ENCODE measurements around the gene RBM14.
A peak's percentile ranks its signal among the peaks of the same experiment; 100 is the strongest.

RBM14 gene

DNA sequence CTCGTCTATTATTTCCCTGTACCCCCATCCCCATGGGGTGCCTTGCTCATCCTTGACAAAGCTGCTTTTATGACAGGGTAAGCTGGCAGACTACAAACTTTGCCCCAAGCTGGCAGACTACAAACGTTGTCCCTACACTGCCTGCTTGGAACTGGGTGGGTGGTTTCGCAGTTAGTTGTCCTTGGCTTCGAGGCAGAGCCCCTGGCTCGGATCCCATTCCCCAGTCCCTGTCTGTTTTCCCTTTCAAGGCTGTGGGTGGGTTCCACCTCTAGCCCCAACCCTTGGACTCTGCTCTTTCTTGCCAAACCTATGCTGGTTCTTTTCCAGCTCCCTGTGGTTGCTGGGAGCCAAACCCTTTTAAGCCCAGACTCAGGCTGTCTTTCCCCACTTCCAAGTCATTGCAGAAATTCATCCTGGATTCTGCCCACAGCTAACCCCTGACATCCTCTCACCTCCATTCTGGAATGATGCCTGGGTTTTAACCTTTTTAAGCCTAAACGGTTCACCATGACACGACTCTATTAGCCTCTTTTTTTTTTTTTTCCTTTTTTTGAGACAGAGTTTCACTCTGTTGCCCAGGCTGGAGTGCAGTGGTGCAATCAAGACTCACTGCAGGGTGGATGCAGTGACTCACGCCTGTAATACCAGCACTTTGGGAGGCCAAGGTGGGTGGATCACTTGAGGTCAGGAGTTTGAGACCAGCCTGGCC lies 9.2 kb upstream of the RBM14 start:
- no peak for TF ChIP-seq JUND (IDR thresholded peaks at IDR 0.05; ENCODE audit: low read depth)
- in situ Hi-C loops (cut with HindIII; ENCODE audit: low pct_unique_long_range_greater_than_20kb, low sequenced_read_pairs), result no loop called here
- DNase-seq (ENCODE audit: low read depth in 1 of 2, low spot score in 1 of 2), result no peak

DNA sequence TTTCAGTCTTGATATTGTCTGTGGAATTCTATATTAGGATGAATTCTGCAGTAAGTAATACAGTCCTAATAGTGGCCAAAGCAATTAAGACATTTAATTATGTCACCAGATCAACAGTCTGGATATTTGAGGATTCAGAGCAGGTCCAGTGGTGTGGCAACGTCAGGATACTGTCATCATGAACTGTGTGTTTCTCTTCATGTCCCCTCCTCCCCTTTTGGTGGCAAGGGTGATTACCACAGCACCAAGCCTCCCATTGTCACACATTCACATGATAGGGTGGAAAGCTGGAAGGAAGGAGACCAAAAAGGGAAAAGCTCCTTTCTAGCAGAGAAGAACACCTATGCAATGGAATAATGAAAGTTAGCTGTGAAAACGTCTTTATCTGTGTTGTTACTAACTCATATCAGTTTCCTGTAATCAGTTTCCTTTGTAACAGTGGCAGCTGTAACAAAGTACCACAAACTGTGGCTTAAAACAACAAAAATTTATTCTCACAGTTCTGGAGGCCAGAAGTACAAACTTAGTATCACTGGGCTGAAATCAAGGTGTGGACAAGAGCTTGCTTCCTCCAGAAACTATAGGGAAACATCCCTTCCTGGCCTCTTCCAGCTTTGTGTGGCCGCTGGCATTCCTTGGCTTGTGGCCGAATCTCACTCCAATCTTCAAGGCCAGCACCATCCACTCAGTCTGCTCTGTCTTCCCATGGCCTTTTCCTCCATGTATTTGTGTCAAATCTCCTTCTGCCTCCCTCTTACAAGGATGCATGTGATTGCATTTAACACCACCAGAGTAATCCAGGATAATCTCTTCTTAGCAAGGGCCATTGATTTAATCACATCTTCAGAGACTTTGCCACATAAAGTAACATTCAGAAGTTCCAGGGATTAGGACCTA lies 6.5 kb upstream of the RBM14 start:
- DNase-seq (ENCODE audit: low read depth in 1 of 2, low spot score in 1 of 2), result no peak
- in situ Hi-C loops (cut with HindIII; ENCODE audit: low pct_unique_long_range_greater_than_20kb, low sequenced_read_pairs), result no loop called here
- no peak for TF ChIP-seq JUND (IDR thresholded peaks at IDR 0.05; ENCODE audit: low read depth)

DNA sequence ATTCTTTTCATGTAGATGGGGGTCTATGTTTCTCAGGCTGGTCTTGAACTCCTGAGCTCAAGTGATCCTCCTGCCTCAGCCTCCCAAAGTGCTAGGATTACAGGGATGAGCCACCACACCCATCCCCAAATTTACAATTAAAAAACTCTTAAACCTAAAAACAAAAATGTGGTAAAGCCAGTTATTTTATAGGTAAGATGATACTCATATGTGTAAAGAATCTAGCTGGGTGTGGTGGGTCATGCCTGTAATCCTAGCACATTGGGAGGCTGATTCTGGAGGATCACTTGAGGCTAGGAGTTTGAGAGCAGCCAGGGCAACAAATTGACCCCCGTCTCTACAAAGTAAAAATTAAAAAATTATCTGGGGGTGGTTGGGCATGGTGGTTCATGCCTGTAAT lies 4.0 kb upstream of the RBM14 start:
- DNase-seq (ENCODE audit: low read depth in 1 of 2, low spot score in 1 of 2), result no peak
- in situ Hi-C loops (cut with HindIII; ENCODE audit: low pct_unique_long_range_greater_than_20kb, low sequenced_read_pairs), result no loop called here
- TF ChIP-seq JUND (IDR thresholded peaks at IDR 0.05; ENCODE audit: low read depth), result no peak

DNA sequence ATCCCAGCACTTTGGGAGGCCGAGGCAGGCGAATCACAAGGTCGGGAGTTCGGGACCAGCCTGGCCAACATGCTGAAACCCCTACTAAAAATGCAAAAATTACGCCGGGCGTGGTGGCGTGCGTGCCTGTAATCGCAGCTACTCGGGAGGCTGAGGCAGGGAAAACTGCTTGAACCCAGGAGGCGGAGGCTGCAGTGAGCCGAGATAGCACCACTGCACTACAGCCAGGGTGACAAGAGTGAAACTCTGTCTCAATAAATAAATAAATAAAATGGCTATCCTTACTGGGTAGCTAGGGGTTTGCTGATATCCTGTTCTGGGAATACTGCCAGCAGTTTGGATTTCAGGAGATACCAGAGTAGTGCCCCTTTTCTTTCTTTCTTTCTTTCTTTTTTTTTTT lies 2.4 kb upstream of the RBM14 start:
- in situ Hi-C loops (cut with HindIII; ENCODE audit: low pct_unique_long_range_greater_than_20kb, low sequenced_read_pairs), result no loop called here
- DNase-seq (ENCODE audit: low read depth in 1 of 2, low spot score in 1 of 2), result no peak
- no peak for TF ChIP-seq JUND (IDR thresholded peaks at IDR 0.05; ENCODE audit: low read depth)

DNA sequence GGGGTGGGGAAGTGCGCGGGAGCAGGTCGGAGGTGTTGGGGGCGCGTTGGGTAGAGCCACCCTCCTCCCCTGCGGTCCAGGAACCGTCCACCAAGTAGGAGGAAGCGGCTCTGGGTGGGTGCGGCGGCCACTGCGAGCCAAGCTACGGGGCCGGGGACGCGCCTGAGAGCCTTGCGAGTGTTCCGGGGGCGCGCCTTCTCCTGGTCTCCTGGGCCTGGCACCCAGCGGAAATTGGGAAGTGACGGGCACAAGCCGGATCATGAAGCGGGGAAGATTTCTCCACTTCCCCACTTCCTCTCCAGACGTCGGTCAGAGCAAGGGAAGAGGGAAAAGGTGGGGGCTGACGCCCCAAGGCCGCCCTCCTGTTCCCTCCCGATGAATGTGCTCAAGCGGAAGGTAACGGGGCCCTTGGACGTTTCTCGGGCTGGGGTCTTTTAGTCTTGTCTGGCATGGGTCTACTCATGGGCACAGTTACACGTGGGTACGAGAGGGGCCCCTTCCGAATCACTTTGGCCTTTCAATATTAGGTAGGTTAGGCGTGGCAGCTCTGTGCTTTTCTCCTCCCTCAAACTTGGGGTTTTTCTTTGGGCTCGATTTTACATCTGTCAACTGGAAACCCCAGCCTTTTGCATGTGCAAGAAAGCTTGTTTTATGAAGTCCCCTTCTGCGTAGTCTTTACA lies 865 bp downstream of the RBM14 start:
- in situ Hi-C loops (cut with HindIII; ENCODE audit: low pct_unique_long_range_greater_than_20kb, low sequenced_read_pairs), result no loop called here
- DNase-seq (ENCODE audit: low read depth in 1 of 2, low spot score in 1 of 2), result no peak
- no peak for TF ChIP-seq JUND (IDR thresholded peaks at IDR 0.05; ENCODE audit: low read depth)

DNA sequence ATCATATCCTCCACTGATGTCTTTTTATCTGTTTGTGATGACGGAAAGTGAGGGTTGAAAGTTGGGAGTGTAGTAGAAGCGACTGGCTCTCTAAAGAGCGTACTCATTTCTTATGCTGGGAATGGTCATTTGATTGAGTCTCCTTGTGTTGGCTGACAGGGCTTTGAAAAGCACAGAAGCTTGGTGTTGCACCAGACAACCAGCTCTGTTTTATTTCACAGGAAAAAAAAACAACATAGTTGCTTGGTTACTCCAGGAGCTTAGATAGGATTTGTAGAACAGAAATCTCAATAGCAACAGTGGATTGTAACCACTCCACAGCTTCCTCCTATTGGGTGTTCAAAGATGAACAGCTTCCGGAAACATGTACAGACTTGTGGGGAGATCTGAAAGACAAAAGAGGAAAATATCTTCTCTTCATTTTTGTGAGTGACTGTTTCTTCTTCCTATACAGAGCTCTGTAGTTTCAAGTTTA lies 2.7 kb downstream of the RBM14 start:
- peak in 1 of 2 experiments; percentile 57 for DNase-seq (ENCODE audit: low read depth in 1 of 2, low spot score in 1 of 2)
- in situ Hi-C loops (cut with HindIII; ENCODE audit: low pct_unique_long_range_greater_than_20kb, low sequenced_read_pairs), result no loop called here
- TF ChIP-seq JUND (IDR thresholded peaks at IDR 0.05; ENCODE audit: low read depth), result no peak

DNA sequence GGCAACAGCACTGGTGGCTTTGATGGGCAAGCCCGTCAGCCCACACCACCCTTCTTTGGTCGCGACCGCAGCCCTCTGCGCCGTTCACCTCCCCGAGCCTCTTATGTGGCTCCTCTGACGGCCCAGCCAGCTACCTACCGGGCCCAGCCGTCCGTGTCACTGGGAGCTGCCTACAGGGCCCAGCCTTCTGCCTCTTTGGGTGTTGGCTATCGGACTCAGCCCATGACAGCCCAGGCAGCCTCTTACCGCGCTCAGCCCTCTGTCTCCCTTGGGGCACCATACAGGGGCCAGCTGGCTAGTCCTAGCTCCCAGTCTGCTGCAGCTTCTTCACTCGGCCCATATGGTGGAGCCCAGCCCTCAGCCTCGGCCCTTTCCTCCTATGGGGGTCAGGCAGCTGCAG lies 8.0 kb downstream of the RBM14 start:
- DNase-seq (ENCODE audit: low read depth in 1 of 2, low spot score in 1 of 2), result no peak
- no peak for TF ChIP-seq JUND (IDR thresholded peaks at IDR 0.05; ENCODE audit: low read depth)
- in situ Hi-C loops (cut with HindIII; ENCODE audit: low pct_unique_long_range_greater_than_20kb, low sequenced_read_pairs), result no loop called here

DNA sequence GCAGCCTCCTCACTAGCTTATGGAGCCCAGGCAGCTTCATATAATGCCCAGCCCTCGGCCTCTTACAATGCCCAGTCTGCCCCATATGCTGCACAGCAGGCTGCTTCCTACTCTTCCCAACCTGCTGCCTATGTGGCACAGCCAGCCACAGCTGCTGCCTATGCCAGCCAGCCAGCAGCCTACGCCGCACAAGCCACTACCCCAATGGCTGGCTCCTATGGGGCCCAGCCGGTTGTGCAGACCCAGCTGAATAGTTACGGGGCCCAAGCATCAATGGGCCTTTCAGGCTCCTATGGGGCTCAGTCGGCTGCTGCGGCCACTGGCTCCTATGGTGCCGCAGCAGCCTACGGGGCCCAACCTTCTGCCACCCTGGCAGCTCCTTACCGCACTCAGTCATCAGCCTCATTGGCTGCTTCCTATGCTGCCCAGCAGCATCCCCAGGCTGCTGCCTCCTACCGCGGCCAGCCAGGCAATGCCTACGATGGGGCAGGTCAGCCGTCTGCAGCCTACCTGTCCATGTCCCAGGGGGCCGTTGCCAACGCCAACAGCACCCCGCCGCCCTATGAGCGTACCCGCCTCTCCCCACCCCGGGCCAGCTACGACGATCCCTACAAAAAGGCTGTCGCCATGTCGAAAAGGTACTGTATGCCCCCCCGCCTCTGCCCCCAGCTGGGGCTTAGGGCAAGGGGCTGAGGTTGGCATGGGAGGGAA lies 8.8 kb downstream of the RBM14 start:
- in situ Hi-C loops (cut with HindIII; ENCODE audit: low pct_unique_long_range_greater_than_20kb, low sequenced_read_pairs), result no loop called here
- TF ChIP-seq JUND (IDR thresholded peaks at IDR 0.05; ENCODE audit: low read depth), result no peak
- DNase-seq (ENCODE audit: low read depth in 1 of 2, low spot score in 1 of 2), result no peak

DNA sequence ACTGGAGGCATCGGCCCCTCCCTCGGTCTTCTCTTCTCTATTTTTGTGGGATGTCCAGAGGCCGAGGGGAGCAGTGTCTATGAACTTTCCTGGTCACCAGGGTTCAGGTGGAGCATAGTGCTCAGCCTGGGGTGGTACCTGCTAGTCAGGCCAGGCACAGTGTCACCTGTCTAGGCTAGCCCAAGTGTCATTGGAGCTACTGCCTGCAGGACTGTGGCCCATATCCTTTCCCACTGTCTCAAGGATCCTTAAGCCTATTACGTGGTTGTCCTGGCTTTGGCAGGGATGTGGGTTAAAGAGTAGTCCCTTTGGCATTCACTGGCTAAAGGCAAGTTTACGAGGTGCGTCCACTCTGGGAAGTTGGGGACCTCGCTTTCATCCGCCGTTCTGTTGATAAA lies 9.3 kb downstream of the RBM14 start:
- DNase-seq (ENCODE audit: low read depth in 1 of 2, low spot score in 1 of 2), result no peak
- in situ Hi-C loops (cut with HindIII; ENCODE audit: low pct_unique_long_range_greater_than_20kb, low sequenced_read_pairs), result no loop called here
- TF ChIP-seq JUND (IDR thresholded peaks at IDR 0.05; ENCODE audit: low read depth), result no peak

DNA sequence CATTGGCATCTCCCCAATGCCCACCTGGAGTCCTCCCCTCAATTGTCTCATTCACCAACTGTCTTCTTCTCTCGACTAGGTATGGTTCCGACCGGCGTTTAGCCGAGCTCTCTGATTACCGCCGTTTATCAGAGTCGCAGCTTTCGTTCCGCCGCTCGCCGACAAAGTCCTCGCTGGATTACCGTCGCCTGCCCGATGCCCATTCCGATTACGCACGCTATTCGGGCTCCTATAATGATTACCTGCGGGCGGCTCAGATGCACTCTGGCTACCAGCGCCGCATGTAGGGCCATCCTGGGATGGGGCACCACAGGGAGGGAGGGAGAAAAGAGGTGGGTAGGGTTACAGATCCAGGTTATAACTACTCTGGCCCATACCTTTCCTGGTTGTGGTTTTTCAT lies 10.0 kb downstream of the RBM14 start:
- TF ChIP-seq JUND (IDR thresholded peaks at IDR 0.05; ENCODE audit: low read depth), result no peak
- no peak for DNase-seq (ENCODE audit: low read depth in 1 of 2, low spot score in 1 of 2)
- in situ Hi-C loops (cut with HindIII; ENCODE audit: low pct_unique_long_range_greater_than_20kb, low sequenced_read_pairs), result no loop called here

DNA sequence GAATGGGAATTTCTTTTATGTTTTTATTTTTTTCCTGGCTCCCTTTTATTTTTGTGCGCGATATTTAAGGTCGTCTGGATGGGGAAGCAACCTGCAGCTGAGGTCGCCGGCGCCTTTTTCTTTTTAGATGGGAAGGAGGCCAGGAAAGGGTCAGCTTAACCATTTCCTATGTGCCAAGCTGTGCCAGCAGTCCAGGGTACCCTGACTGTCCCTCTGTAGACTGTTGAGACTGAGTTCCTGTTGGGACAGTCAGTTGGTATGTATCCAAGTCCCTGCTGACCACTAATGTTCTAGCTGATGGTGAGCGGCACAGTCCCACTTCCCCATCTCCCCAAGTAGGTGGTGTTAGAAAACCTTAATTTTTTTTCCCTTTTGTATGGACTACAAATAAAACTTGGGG lies 10.5 kb downstream of the RBM14 start:
- in situ Hi-C loops (cut with HindIII; ENCODE audit: low pct_unique_long_range_greater_than_20kb, low sequenced_read_pairs), result no loop called here
- no peak for TF ChIP-seq JUND (IDR thresholded peaks at IDR 0.05; ENCODE audit: low read depth)

DNA sequence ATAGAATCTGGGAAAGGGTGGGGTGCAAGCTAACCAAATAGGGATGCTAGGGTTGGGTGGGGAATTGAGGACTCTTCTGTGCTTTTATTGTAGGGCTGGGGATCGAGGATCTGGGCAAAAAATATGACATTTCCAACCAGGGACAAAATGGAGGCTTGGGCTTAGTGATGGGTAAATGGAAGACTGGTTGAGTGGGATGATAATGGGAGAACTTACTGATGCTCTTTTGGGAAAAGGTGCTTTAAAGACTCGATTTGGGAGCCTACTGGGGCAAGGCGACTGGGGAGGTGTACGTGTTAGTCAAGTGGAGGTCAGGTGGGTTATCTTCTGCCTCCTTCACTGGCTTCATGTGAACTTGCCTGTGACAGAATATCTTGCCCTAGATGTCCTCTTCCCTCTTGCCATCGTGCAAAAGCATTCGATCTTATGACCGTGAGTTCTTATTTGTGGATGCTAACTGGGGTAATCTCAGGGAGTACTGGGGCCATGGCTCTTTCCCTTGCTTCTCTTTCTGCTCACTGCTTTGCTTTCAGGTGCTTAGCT lies 11.7 kb downstream of the RBM14 start:
- no peak for DNase-seq (ENCODE audit: low read depth in 1 of 2, low spot score in 1 of 2)
- no peak for TF ChIP-seq JUND (IDR thresholded peaks at IDR 0.05; ENCODE audit: low read depth)
- in situ Hi-C loops (cut with HindIII; ENCODE audit: low pct_unique_long_range_greater_than_20kb, low sequenced_read_pairs), result no loop called here

More for the DNA sequence above, 10.5 kb downstream of the RBM14 start:
- no peak for DNase-seq (ENCODE audit: low read depth in 1 of 2, low spot score in 1 of 2)

All from T47D (cell line).